Measurements from ENCODE around the gene RXRB. TPM values are rescaled to one million over a fixed set of nuclear protein-coding genes. Genes with fewer than 3 reads are reported as not detected.

The RXRB gene
- total and polyA plus RNA-seq, 4 donors: 19.2 to 79.0 (median 47.0) TPM

- Histone ChIP-seq H3K36me3 (ENCODE audit: control insufficient read depth, insufficient read depth, low read length) (peaks cover 28% of the 10 kb centered on the region), H3K4me1 (ENCODE audit: control insufficient read depth, insufficient read depth, low read length) (no peaks in the 10 kb centered on the region), H3K27me3 (ENCODE audit: control insufficient read depth, insufficient read depth, low read length) (no peaks in the 10 kb centered on the region), H3K9me3 (ENCODE audit: control insufficient read depth, insufficient read depth, low read length) (no peaks in the 10 kb centered on the region), H3K4me3 (ENCODE audit: low read depth, low read length) (no peak overlapping the region), H3K27ac (ENCODE audit: low read depth, low read length) (no peak overlapping the region)
- no peak for DNase-seq (ENCODE audit: low read depth in 4 of 6, low spot score in 6 of 6)
- 74% methylated on average over 4 of the region's 7 CpGs for WGBS (ENCODE audit: insufficient coverage)
Measured at GRCh38 chr6:33181141-33181540, 19.3 kb downstream of the RXRB start.

- H3K4me1 ChIP-seq (ENCODE audit: control insufficient read depth, insufficient read depth, low read length): no peaks in the 10 kb centered on the region
- WGBS (ENCODE audit: insufficient coverage): 80% methylated on average over 5 of the region's 10 CpGs
- no peaks in the 10 kb centered on the region for H3K9me3 ChIP-seq (ENCODE audit: control insufficient read depth, insufficient read depth, low read length)
- no peaks in the 10 kb centered on the region for H3K27me3 ChIP-seq (ENCODE audit: control insufficient read depth, insufficient read depth, low read length)
- H3K36me3 ChIP-seq (ENCODE audit: control insufficient read depth, insufficient read depth, low read length): peaks cover 26% of the 10 kb centered on the region
- no peak overlapping the region for H3K4me3 ChIP-seq (ENCODE audit: low read depth, low read length)
- no peak overlapping the region for H3K27ac ChIP-seq (ENCODE audit: low read depth, low read length)
- no peak for DNase-seq (ENCODE audit: low read depth in 4 of 6, low spot score in 6 of 6)
Measured at GRCh38 chr6:33178755-33179475, 21.6 kb downstream of the RXRB start.

GRCh38 chr6:33177552-33178446 is 22.7 kb downstream of the RXRB start:
- H3K4me3 ChIP-seq (ENCODE audit: low read depth, low read length): no peak overlapping the region
- no peaks in the 10 kb centered on the region for H3K27me3 ChIP-seq (ENCODE audit: control insufficient read depth, insufficient read depth, low read length)
- no peaks in the 10 kb centered on the region for H3K4me1 ChIP-seq (ENCODE audit: control insufficient read depth, insufficient read depth, low read length)
- DNase-seq (ENCODE audit: low read depth in 4 of 6, low spot score in 6 of 6): no peak
- H3K9me3 ChIP-seq (ENCODE audit: control insufficient read depth, insufficient read depth, low read length): no peaks in the 10 kb centered on the region
- H3K27ac ChIP-seq (ENCODE audit: low read depth, low read length): no peak overlapping the region
- peaks cover 36% of the 10 kb centered on the region for H3K36me3 ChIP-seq (ENCODE audit: control insufficient read depth, insufficient read depth, low read length)
- 62% methylated on average over 9 of the region's 19 CpGs for WGBS (ENCODE audit: insufficient coverage)

- Histone ChIP-seq H3K27ac (ENCODE audit: low read depth, low read length) (no peak overlapping the region), H3K9me3 (ENCODE audit: control insufficient read depth, insufficient read depth, low read length) (no peaks in the 10 kb centered on the region), H3K4me3 (ENCODE audit: low read depth, low read length) (no peak overlapping the region), H3K4me1 (ENCODE audit: control insufficient read depth, insufficient read depth, low read length) (no peaks in the 10 kb centered on the region), H3K36me3 (ENCODE audit: control insufficient read depth, insufficient read depth, low read length) (peaks cover 36% of the 10 kb centered on the region), H3K27me3 (ENCODE audit: control insufficient read depth, insufficient read depth, low read length) (no peaks in the 10 kb centered on the region)
- DNase-seq (ENCODE audit: low read depth in 4 of 6, low spot score in 6 of 6): no peak
- WGBS (ENCODE audit: insufficient coverage): 88% methylated on average over 7 of the region's 7 CpGs
Measured at GRCh38 chr6:33176906-33177305, 23.6 kb downstream of the RXRB start.

GRCh38 chr6:33175436-33176069 is 24.9 kb downstream of the RXRB start:
- H3K9me3 ChIP-seq (ENCODE audit: control insufficient read depth, insufficient read depth, low read length): no peaks in the 10 kb centered on the region
- no peak for DNase-seq (ENCODE audit: low read depth in 4 of 6, low spot score in 6 of 6)
- H3K4me3 ChIP-seq (ENCODE audit: low read depth, low read length): no peak overlapping the region
- H3K27ac ChIP-seq (ENCODE audit: low read depth, low read length): no peak overlapping the region
- H3K36me3 ChIP-seq (ENCODE audit: control insufficient read depth, insufficient read depth, low read length): peaks cover 41% of the 10 kb centered on the region
- no peaks in the 10 kb centered on the region for H3K4me1 ChIP-seq (ENCODE audit: control insufficient read depth, insufficient read depth, low read length)
- WGBS (ENCODE audit: insufficient coverage): 79% methylated on average over 5 of the region's 10 CpGs
- no peaks in the 10 kb centered on the region for H3K27me3 ChIP-seq (ENCODE audit: control insufficient read depth, insufficient read depth, low read length)

GRCh38 chr6:33174784-33175183 is 25.7 kb downstream of the RXRB start:
- no peak overlapping the region for H3K4me3 ChIP-seq (ENCODE audit: low read depth, low read length)
- peaks cover 47% of the 10 kb centered on the region for H3K36me3 ChIP-seq (ENCODE audit: control insufficient read depth, insufficient read depth, low read length)

GRCh38 chr6:33173535-33174180 is 26.8 kb downstream of the RXRB start:
- Histone ChIP-seq H3K9me3 (ENCODE audit: control insufficient read depth, insufficient read depth, low read length) (no peaks in the 10 kb centered on the region), H3K4me3 (ENCODE audit: low read depth, low read length) (no peak overlapping the region), H3K27me3 (ENCODE audit: control insufficient read depth, insufficient read depth, low read length) (no peaks in the 10 kb centered on the region), H3K36me3 (ENCODE audit: control insufficient read depth, insufficient read depth, low read length) (peaks cover 37% of the 10 kb centered on the region), H3K4me1 (ENCODE audit: control insufficient read depth, insufficient read depth, low read length) (no peaks in the 10 kb centered on the region), H3K27ac (ENCODE audit: low read depth, low read length) (no peak overlapping the region)
- WGBS (ENCODE audit: insufficient coverage): 60% methylated on average over 2 of the region's 11 CpGs
- no peak for DNase-seq (ENCODE audit: low read depth in 4 of 6, low spot score in 6 of 6)

More at GRCh38 chr6:33174784-33175183, 25.7 kb downstream of the RXRB start:
- no peak for DNase-seq (ENCODE audit: low read depth in 4 of 6, low spot score in 6 of 6)
- Histone ChIP-seq H3K9me3 (ENCODE audit: control insufficient read depth, insufficient read depth, low read length) (no peaks in the 10 kb centered on the region), H3K27me3 (ENCODE audit: control insufficient read depth, insufficient read depth, low read length) (no peaks in the 10 kb centered on the region), H3K4me1 (ENCODE audit: control insufficient read depth, insufficient read depth, low read length) (no peaks in the 10 kb centered on the region), H3K27ac (ENCODE audit: low read depth, low read length) (no peak overlapping the region)
- 93% methylated on average over 4 of the region's 4 CpGs for WGBS (ENCODE audit: insufficient coverage)

- DNase-seq (ENCODE audit: low read depth in 4 of 6, low spot score in 6 of 6): no peak
- Histone ChIP-seq H3K4me3 (ENCODE audit: low read depth, low read length) (no peak overlapping the region), H3K36me3 (ENCODE audit: control insufficient read depth, insufficient read depth, low read length) (peaks cover 37% of the 10 kb centered on the region), H3K27me3 (ENCODE audit: control insufficient read depth, insufficient read depth, low read length) (no peaks in the 10 kb centered on the region), H3K27ac (ENCODE audit: low read depth, low read length) (no peak overlapping the region), H3K9me3 (ENCODE audit: control insufficient read depth, insufficient read depth, low read length) (no peaks in the 10 kb centered on the region), H3K4me1 (ENCODE audit: control insufficient read depth, insufficient read depth, low read length) (no peaks in the 10 kb centered on the region)
- 72% methylated on average over 9 of the region's 16 CpGs for WGBS (ENCODE audit: insufficient coverage)
Measured at GRCh38 chr6:33172688-33173534, 27.6 kb downstream of the RXRB start.

Measured in spinal cord (tissue), 10 donors.